HG02884 (cell line): Measurements from ENCODE around the gene TANGO2.

Experiments
- ATAC-seq: cut with Tn5 transposase; IDR thresholded peaks from one replicate; pipeline ENCODE4 v1.9.1; 2021; ENCODE audit warnings: mild to moderate bottlenecking, moderate library complexity; ENCODE audit not compliant: unreplicated experiment

The TANGO2 gene

GRCh38 chr22:20039683-20040325 is 18.9 kb downstream of the TANGO2 start:
- ATAC-seq: no peak

GRCh38 chr22:20040327-20041200 is 19.7 kb downstream of the TANGO2 start:
- ATAC-seq: no peak

- no peak for ATAC-seq
These were observed 22.4 kb downstream of the TANGO2 start for GRCh38 chr22:20043057-20043996.

- no peak for ATAC-seq
These were observed 23.1 kb downstream of the TANGO2 start for GRCh38 chr22:20043997-20044342.

- no peak for ATAC-seq
These were observed 23.7 kb downstream of the TANGO2 start for GRCh38 chr22:20044495-20045151.

- no peak for ATAC-seq
These were observed 25.8 kb downstream of the TANGO2 start for GRCh38 chr22:20046730-20047129.

- ATAC-seq: no peak
These were observed 31.0 kb downstream of the TANGO2 start for GRCh38 chr22:20051927-20052308.

GRCh38 chr22:20052309-20053259 is 31.7 kb downstream of the TANGO2 start:
- no peak for ATAC-seq

GRCh38 chr22:20053407-20054033 is 32.6 kb downstream of the TANGO2 start:
- no peak for ATAC-seq

- ATAC-seq: no peak
These were observed 33.1 kb downstream of the TANGO2 start for GRCh38 chr22:20054034-20054427.

GRCh38 chr22:20054485-20054884 is 33.6 kb downstream of the TANGO2 start:
- no peak for ATAC-seq

- ATAC-seq: no peak
These were observed 34.2 kb downstream of the TANGO2 start for GRCh38 chr22:20055144-20055543.

GRCh38 chr22:20055654-20056053 is 34.7 kb downstream of the TANGO2 start:
- no peak for ATAC-seq

GRCh38 chr22:20056161-20056560 is 35.3 kb downstream of the TANGO2 start:
- no peak for ATAC-seq

- ATAC-seq: no peak
These were observed 35.9 kb downstream of the TANGO2 start for GRCh38 chr22:20056696-20057386.

- ATAC-seq: no peak
These were observed 36.8 kb downstream of the TANGO2 start for GRCh38 chr22:20057596-20058268.

- ATAC-seq: no peak
These were observed 38.3 kb downstream of the TANGO2 start for GRCh38 chr22:20058989-20059770.
